GM12892 (cell line): Measurements from ENCODE around the gene WDR35.

Experiments used
- POLR2A ChIP-seq: IDR thresholded peaks from 2 replicates; pipeline ENCODE4 v1.6.1; 2011; ENCODE audit warnings: low read depth, low read length, control low read depth
- POLR2AphosphoS5 ChIP-seq: IDR thresholded peaks from 2 replicates; pipeline ENCODE4 v1.6.1; 2011; ENCODE audit warnings: low read depth, low read length, control low read depth

GRCh38 chr2:19881221-19881907 lies 108.5 kb downstream of the WDR35 start:
- TF ChIP-seq POLR2A (no peak), POLR2AphosphoS5 (no peak)
